CD4-positive, CD25-positive, alpha-beta regulatory T cell (primary cell): Measurements from ENCODE around the gene NPM1. TPM values are rescaled to one million over a fixed set of nuclear protein-coding genes. Genes with fewer than 3 reads are reported as not detected.

Experiments used
- ATAC-seq, 2 donors: fragments of 150-1000 bp; cut with Tn5 transposase; one replicate each; pipeline ENCODE4 v1.10.0; 2021; ENCODE audit warnings: low read depth in 2 of 2, moderate number of reproducible peaks in 2 of 2, moderate library complexity in 1 of 2
- DNase-seq, 3 donors: peaks; one replicate each; pipeline versions ENCODE4 v3.0.0 to v3.0.0-alpha.2; 2012 to 2022; ENCODE audit warnings: mixed read lengths in 1 of 3
- H3K27ac ChIP-seq: one replicate; pipeline ENCODE4 v1.7.0; 2013; ENCODE audit warnings: mild to moderate bottlenecking, low read length; ENCODE audit not compliant: insufficient read depth, poor library complexity, severe bottlenecking
- H3K27me3 ChIP-seq: one replicate; pipeline ENCODE4 v1.7.0; 2013; ENCODE audit warnings: low read length; ENCODE audit not compliant: control insufficient read depth, insufficient read depth
- H3K36me3 ChIP-seq: one replicate; pipeline ENCODE4 v1.7.0; 2013; ENCODE audit warnings: mild to moderate bottlenecking, low read length, moderate library complexity; ENCODE audit not compliant: control insufficient read depth, insufficient read depth
- H3K4me1 ChIP-seq: 2 replicates; pipeline ENCODE4 v1.7.0; 2013; ENCODE audit warnings: mild to moderate bottlenecking, low read length; ENCODE audit not compliant: insufficient read depth, control insufficient read depth, poor library complexity, severe bottlenecking
- H3K4me3 ChIP-seq: one replicate; pipeline ENCODE4 v1.7.0; 2013; ENCODE audit warnings: low read depth, mild to moderate bottlenecking, low read length, moderate library complexity
- H3K9me3 ChIP-seq, 2 experiments: 1 replicate in 1 of 2; 2 replicates in 1 of 2; pipeline ENCODE4 v1.7.0; 2013; ENCODE audit warnings: low read length in 2 of 2, mild to moderate bottlenecking in 1 of 2, moderate library complexity in 1 of 2; ENCODE audit not compliant: control insufficient read depth in 2 of 2
- H3K27ac Mint-ChIP-seq, 3 donors: one replicate each; pipeline ENCODE4 v1.8.0; 2020 to 2022; ENCODE audit warnings: mild to moderate bottlenecking in 3 of 3, mixed read lengths in 3 of 3, moderate library complexity in 2 of 3
- H3K27me3 Mint-ChIP-seq: one replicate; pipeline ENCODE4 v1.8.0; 2022; ENCODE audit warnings: mild to moderate bottlenecking, mixed read lengths
- H3K36me3 Mint-ChIP-seq: one replicate; pipeline ENCODE4 v1.8.0; 2020; ENCODE audit warnings: mixed read lengths
- H3K4me1 Mint-ChIP-seq, 4 donors: one replicate each; pipeline ENCODE4 v1.8.0; 2020 to 2022; ENCODE audit warnings: mixed read lengths in 4 of 4, mild to moderate bottlenecking in 1 of 4
- H3K4me3 Mint-ChIP-seq, 4 donors: one replicate each; pipeline ENCODE4 v1.8.0; 2020 to 2022; ENCODE audit warnings: mild to moderate bottlenecking in 4 of 4, mixed read lengths in 4 of 4, moderate library complexity in 3 of 4
- H3K9me3 Mint-ChIP-seq, 7 donors: one replicate each; pipeline ENCODE4 v1.8.0; 2020 to 2022; ENCODE audit warnings: mixed read lengths in 7 of 7, mild to moderate bottlenecking in 3 of 7, moderate library complexity in 2 of 7
- polyA plus RNA-seq, 4 donors: library from polyadenylated mRNA; unstranded; fragments of 300-500 nt; fragmentation: Illumina TruSeq; gene quantifications; one replicate each; pipeline ENCODE4 v1.2.3, GENCODE V29; 2021
- total RNA-seq: library from RNA; stranded (reverse); gene quantifications from one replicate; pipeline ENCODE4 v1.2.3, GENCODE V29; 2022

The NPM1 gene
- total and polyA plus RNA-seq, 5 donors from 2014 or later = 624 to 813 (median 766) TPM

DNA sequence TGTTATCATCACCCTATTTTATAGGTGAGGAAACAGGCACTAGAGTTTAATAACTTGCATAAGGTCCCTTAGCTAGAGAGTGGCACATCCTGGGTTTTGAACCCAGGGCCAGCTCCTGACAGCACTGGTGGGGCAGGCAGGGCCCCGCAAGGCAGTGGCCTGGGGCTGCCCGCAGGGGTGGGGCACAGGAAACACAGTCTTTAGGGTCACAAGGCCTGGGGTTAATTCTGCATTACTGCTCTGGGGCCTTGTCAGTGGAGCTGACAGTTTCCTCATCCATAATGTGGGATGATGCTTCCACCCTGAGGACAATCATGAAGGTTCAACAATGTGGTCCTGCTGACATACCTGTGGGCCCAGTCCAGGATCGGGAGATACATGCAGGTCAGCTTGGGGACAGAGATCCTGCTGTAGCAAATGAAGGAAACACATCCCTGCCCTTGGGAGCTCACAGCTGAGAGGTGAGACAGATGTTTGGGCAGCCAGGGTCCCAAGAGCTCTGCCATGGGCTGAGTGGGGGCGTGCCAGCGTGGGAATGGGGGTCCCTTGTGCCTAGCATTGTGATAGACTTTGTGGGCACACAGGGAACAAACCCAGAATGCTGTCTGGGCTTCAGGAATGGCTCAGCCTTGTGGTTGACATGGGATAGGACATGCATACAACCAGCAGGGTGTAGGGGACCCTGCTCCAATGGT is 46.5 kb downstream of the NPM1 start:
- Histone ChIP-seq H3K27me3 (no peaks in the 10 kb centered on the region), H3K9me3 (no peaks in the 10 kb centered on the region), H3K27ac (no peak overlapping the region), H3K36me3 (no peaks in the 10 kb centered on the region), H3K4me3 (no peak overlapping the region), H3K4me1 (no peaks in the 10 kb centered on the region)
- Mint-ChIP-seq H3K9me3 (no peaks in the 10 kb centered on the region), H3K27me3 (peaks cover 6% of the 10 kb centered on the region), H3K4me1 (no peaks in the 10 kb centered on the region), H3K36me3 (no peaks in the 10 kb centered on the region), H3K4me3 (no peak overlapping the region), H3K27ac (no peak overlapping the region)
- ATAC-seq = no peak
- no peak for DNase-seq

DNA sequence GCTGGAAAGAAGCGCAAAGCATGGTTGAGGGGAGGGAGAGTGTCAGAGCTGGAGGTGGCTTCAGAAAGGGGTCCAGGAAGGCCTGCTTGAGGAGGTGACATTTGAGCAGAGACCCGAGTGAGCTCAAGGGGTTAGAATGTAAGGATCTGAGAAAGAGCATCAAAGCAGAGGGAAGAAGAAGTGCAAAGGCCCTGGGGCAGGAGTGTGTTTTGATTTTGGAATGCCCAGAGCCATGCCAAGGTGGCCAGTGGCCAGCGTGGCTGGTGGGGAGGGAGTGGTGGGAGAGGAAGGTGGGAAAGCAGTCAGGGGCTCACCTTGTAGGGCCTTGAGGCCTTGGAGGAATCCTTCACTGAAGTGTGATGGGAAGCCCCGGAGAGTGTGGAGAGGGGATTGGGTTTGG is 47.2 kb downstream of the NPM1 start:
- DNase-seq (no peak), ATAC-seq (no peak)
- H3K4me3 ChIP-seq = no peak overlapping the region
- Mint-ChIP-seq H3K9me3 (no peaks in the 10 kb centered on the region), H3K4me1 (no peaks in the 10 kb centered on the region), H3K27me3 (no peaks in the 10 kb centered on the region), H3K27ac (no peak overlapping the region), H3K36me3 (no peaks in the 10 kb centered on the region), H3K4me3 (no peak overlapping the region)
- no peaks in the 10 kb centered on the region for H3K27me3 ChIP-seq
- H3K4me1 ChIP-seq = no peaks in the 10 kb centered on the region
- H3K27ac ChIP-seq = no peak overlapping the region
- no peaks in the 10 kb centered on the region for H3K36me3 ChIP-seq
- no peaks in the 10 kb centered on the region for H3K9me3 ChIP-seq

GRCh38 chr5:171435908-171436307 is 48.3 kb downstream of the NPM1 start:
- no peaks in the 10 kb centered on the region for H3K9me3 ChIP-seq

DNA sequence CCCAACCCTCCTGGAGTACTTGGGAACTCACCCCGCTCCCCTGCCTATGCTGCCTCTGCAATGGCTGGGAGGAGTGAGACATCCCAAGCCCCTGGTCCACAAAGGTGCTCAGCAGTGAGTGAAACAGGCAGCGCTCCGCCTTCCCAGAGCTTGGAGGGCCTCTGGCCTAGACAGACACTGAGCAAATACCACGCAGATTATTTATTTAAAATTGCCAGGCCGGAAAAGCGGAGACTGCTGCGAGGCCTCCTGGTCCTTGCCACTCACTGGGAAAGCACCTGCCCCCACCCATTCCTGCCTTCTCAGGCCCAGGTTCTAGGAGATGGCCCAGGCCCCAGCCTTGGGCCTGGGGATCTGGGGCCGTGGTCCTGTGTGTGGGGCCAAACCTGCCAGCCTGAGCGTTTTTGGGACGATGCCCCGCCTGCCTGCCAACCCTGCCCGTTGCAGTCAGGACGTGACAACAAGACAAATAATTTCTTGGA is 49.2 kb downstream of the NPM1 start:
- no peak for ATAC-seq
- H3K4me3 ChIP-seq = no peak overlapping the region

More at GRCh38 chr5:171435908-171436307, 48.3 kb downstream of the NPM1 start:
- no peak overlapping the region for H3K27ac ChIP-seq
- H3K4me3 ChIP-seq = no peak overlapping the region
- Mint-ChIP-seq H3K9me3 (no peaks in the 10 kb centered on the region), H3K27me3 (no peaks in the 10 kb centered on the region), H3K36me3 (no peaks in the 10 kb centered on the region), H3K4me1 (no peaks in the 10 kb centered on the region), H3K4me3 (no peak overlapping the region), H3K27ac (no peak overlapping the region)
- DNase-seq = no peak
- no peaks in the 10 kb centered on the region for H3K4me1 ChIP-seq
- ATAC-seq = no peak
- no peaks in the 10 kb centered on the region for H3K36me3 ChIP-seq
- no peaks in the 10 kb centered on the region for H3K27me3 ChIP-seq

GRCh38 chr5:171437286-171437821 is 49.7 kb downstream of the NPM1 start:
- Histone ChIP-seq H3K27me3 (no peaks in the 10 kb centered on the region), H3K36me3 (no peaks in the 10 kb centered on the region), H3K4me3 (no peak overlapping the region), H3K4me1 (no peaks in the 10 kb centered on the region), H3K27ac (no peak overlapping the region), H3K9me3 (no peaks in the 10 kb centered on the region)
- Mint-ChIP-seq H3K4me1 (no peaks in the 10 kb centered on the region), H3K9me3 (no peaks in the 10 kb centered on the region), H3K4me3 (no peak overlapping the region), H3K27ac (no peak overlapping the region), H3K27me3 (no peaks in the 10 kb centered on the region), H3K36me3 (no peaks in the 10 kb centered on the region)
- DNase-seq = no peak
- no peak for ATAC-seq

More for the DNA sequence above, 49.2 kb downstream of the NPM1 start:
- no peak for DNase-seq
- Mint-ChIP-seq H3K4me3 (no peak overlapping the region), H3K9me3 (no peaks in the 10 kb centered on the region), H3K4me1 (no peaks in the 10 kb centered on the region), H3K36me3 (no peaks in the 10 kb centered on the region), H3K27me3 (no peaks in the 10 kb centered on the region), H3K27ac (no peak overlapping the region)
- no peak overlapping the region for H3K27ac ChIP-seq
- no peaks in the 10 kb centered on the region for H3K4me1 ChIP-seq
- no peaks in the 10 kb centered on the region for H3K36me3 ChIP-seq
- no peaks in the 10 kb centered on the region for H3K27me3 ChIP-seq
- no peaks in the 10 kb centered on the region for H3K9me3 ChIP-seq

DNA sequence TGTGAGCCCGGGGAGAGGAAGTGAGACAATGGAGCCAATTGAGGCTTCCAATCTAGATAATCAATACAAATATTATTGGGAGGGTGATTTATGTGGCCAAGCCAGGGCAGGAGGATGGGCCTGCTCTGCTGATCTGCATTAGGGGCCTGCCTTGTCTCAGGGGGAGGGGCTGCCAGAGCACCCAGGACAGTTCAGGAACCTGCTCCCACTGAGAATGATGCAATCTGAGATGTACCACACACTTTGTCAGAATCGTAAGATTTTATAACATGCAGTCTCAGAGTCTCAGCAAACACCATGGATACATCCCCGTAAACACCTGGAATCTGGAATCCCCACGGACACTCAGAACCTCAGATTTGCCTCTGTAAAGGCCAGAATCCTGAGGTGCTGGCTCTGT is 51.1 kb downstream of the NPM1 start:
- no peak for DNase-seq
- no peak for ATAC-seq
- Mint-ChIP-seq H3K36me3 (no peaks in the 10 kb centered on the region), H3K4me1 (no peaks in the 10 kb centered on the region), H3K27ac (no peak overlapping the region), H3K4me3 (no peak overlapping the region), H3K27me3 (peaks cover 5% of the 10 kb centered on the region), H3K9me3 (no peaks in the 10 kb centered on the region)
- Histone ChIP-seq H3K4me1 (no peaks in the 10 kb centered on the region), H3K36me3 (no peaks in the 10 kb centered on the region), H3K27me3 (no peaks in the 10 kb centered on the region), H3K4me3 (no peak overlapping the region), H3K27ac (no peak overlapping the region), H3K9me3 (no peaks in the 10 kb centered on the region)

- Histone ChIP-seq H3K27me3 (no peaks in the 10 kb centered on the region), H3K4me3 (no peak overlapping the region), H3K36me3 (no peaks in the 10 kb centered on the region), H3K9me3 (no peaks in the 10 kb centered on the region), H3K4me1 (no peaks in the 10 kb centered on the region), H3K27ac (no peak overlapping the region)
- Mint-ChIP-seq H3K4me3 (no peak overlapping the region), H3K36me3 (no peaks in the 10 kb centered on the region), H3K4me1 (no peaks in the 10 kb centered on the region), H3K9me3 (no peaks in the 10 kb centered on the region), H3K27me3 (peaks cover 5% of the 10 kb centered on the region), H3K27ac (no peak overlapping the region)
- ATAC-seq (no peak), DNase-seq (no peak)
These were observed 53.7 kb downstream of the NPM1 start for GRCh38 chr5:171441246-171441791.
